ENCODE data around the gene PMP22.

PMP22 gene

GRCh38 chr17:15184872-15185624, 80.1 kb downstream of the PMP22 start:
- Histone ChIP-seq H3K27me3 (ENCODE audit: control insufficient read depth in 1 of 2, insufficient read depth in 2 of 2, low read length in 2 of 2) (no peaks in the 10 kb centered on the region), H3K9ac (ENCODE audit: low read depth in 1 of 2, low read length in 2 of 2) (no peak overlapping the region), H3K9me3 (ENCODE audit: control insufficient read depth in 1 of 2, low read length in 2 of 2) (no peaks in the 10 kb centered on the region), H3K27ac (ENCODE audit: low read depth, low read length) (no peak overlapping the region), H3K4me3 (ENCODE audit: low read depth in 1 of 2, low read length in 2 of 2) (no peak overlapping the region), H3K36me3 (ENCODE audit: control insufficient read depth in 1 of 2, insufficient read depth in 2 of 2, low read length in 2 of 2) (no peaks in the 10 kb centered on the region), H3K4me1 (ENCODE audit: control insufficient read depth in 1 of 2, insufficient read depth in 2 of 2, low read length in 2 of 2) (no peaks in the 10 kb centered on the region)

- Histone ChIP-seq H3K9me3 (ENCODE audit: control insufficient read depth in 1 of 2, low read length in 2 of 2) (no peaks in the 10 kb centered on the region), H3K9ac (ENCODE audit: low read depth in 1 of 2, low read length in 2 of 2) (no peak overlapping the region), H3K27me3 (ENCODE audit: control insufficient read depth in 1 of 2, insufficient read depth in 2 of 2, low read length in 2 of 2) (no peaks in the 10 kb centered on the region), H3K4me3 (ENCODE audit: low read depth in 1 of 2, low read length in 2 of 2) (no peak overlapping the region), H3K4me1 (ENCODE audit: control insufficient read depth in 1 of 2, insufficient read depth in 2 of 2, low read length in 2 of 2) (no peaks in the 10 kb centered on the region), H3K36me3 (ENCODE audit: control insufficient read depth in 1 of 2, insufficient read depth in 2 of 2, low read length in 2 of 2) (no peaks in the 10 kb centered on the region), H3K27ac (ENCODE audit: low read depth, low read length) (no peak overlapping the region)
Observed at GRCh38 chr17:15181816-15182215, 83.3 kb downstream of the PMP22 start.

DNA sequence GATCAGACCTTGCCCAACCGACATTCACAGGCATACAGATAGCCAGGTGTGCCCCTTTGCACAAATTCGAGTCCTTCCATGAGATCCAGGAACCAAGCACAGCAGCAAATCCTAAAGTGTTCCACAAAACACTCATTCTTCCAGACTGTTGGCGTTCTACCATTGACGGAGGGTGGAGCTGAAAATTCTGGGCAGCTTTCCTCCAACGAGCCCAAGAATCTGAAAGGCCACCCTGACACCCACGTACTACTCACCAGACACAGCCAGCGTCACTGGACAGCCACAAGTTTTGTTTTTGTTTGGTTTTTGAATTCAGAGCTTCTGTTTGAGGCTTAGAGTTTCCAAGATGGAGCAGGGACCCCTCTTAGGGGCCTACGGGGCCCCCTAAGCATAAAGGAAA, 83.8 kb downstream of the PMP22 start:
- Histone ChIP-seq H3K4me3 (ENCODE audit: low read depth in 1 of 2, low read length in 2 of 2) (no peak overlapping the region), H3K9me3 (ENCODE audit: control insufficient read depth in 1 of 2, low read length in 2 of 2) (no peaks in the 10 kb centered on the region), H3K27ac (ENCODE audit: low read depth, low read length) (no peak overlapping the region), H3K36me3 (ENCODE audit: control insufficient read depth in 1 of 2, insufficient read depth in 2 of 2, low read length in 2 of 2) (no peaks in the 10 kb centered on the region), H3K4me1 (ENCODE audit: control insufficient read depth in 1 of 2, insufficient read depth in 2 of 2, low read length in 2 of 2) (no peaks in the 10 kb centered on the region), H3K27me3 (ENCODE audit: control insufficient read depth in 1 of 2, insufficient read depth in 2 of 2, low read length in 2 of 2) (no peaks in the 10 kb centered on the region), H3K9ac (ENCODE audit: low read depth in 1 of 2, low read length in 2 of 2) (no peak overlapping the region)

DNA sequence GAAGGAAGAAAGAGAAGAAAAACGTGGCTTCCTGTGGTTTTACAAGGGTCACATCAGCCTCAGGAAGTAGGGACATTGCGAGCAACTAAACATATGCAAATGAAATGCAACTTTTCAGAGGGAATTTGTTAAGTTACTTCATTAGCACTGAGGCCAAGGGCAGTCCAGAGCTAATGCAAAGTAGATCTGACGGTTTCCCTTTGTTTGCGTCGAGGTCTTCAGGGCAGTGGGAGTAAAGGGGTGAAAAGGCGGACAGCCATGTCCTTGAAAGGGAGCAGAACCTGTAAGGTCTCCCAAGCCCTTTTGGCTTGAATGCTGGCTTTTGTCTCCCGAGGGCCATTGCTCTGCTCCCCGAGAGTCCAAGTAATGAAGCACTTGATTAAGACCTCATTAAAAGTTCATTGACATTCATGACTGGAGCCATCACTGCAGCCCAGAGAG, 85.0 kb downstream of the PMP22 start:
- Histone ChIP-seq H3K9me3 (ENCODE audit: control insufficient read depth in 1 of 2, low read length in 2 of 2) (no peaks in the 10 kb centered on the region), H3K4me3 (ENCODE audit: low read depth in 1 of 2, low read length in 2 of 2) (no peak overlapping the region), H3K27me3 (ENCODE audit: control insufficient read depth in 1 of 2, insufficient read depth in 2 of 2, low read length in 2 of 2) (no peaks in the 10 kb centered on the region), H3K4me1 (ENCODE audit: control insufficient read depth in 1 of 2, insufficient read depth in 2 of 2, low read length in 2 of 2) (no peaks in the 10 kb centered on the region), H3K36me3 (ENCODE audit: control insufficient read depth in 1 of 2, insufficient read depth in 2 of 2, low read length in 2 of 2) (no peaks in the 10 kb centered on the region), H3K27ac (ENCODE audit: low read depth, low read length) (no peak overlapping the region), H3K9ac (ENCODE audit: low read depth in 1 of 2, low read length in 2 of 2) (no peak overlapping the region)
